Measurements from ENCODE around the gene CNN3.

DNA sequence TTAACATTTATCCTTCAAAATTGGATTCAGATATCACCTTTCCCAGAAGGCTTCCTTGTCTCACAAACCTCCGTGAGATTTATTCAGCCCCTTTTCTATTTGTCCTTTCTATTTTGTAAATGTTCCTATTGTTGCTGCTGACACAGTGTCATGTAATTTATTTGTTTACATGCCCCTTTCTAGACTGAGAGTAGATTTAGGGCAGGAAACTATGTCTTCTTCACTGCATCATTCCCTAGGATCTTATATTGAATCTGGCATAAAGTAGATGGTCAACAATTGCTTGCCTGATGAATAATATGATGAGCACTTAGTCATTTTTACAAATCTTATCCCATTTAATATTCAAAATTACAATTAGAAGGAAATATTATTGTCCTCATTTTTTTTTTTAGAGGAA lies 8.1 kb upstream of the CNN3 start:
- TF ChIP-seq POLR2A (IDR thresholded peaks at IDR 0.05; ENCODE audit: extremely low read depth, insufficient read length) (no peak), CTCF (IDR thresholded peaks at IDR 0.05; ENCODE audit: low read depth, low read length) (no peak), MYC (IDR thresholded peaks at IDR 0.05; ENCODE audit: low read depth, low read length) (no peak)
- TF ChIP-seq, protein P1, sequence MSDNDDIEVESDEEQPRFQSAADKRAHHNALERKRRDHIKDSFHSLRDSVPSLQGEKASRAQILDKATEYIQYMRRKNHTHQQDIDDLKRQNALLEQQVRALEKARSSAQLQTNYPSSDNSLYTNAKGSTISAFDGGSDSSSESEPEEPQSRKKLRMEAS (IDR thresholded peaks at IDR 0.05; ENCODE audit: low read depth, low read length) = no peak
